DOHH2 (cell line): ENCODE results near the gene GNG4.

Source experiments
- CTCF ChIP-seq: fragments of 200-600 bp; sonication (generic); IDR thresholded peaks from one replicate; pipeline ENCODE4 v1.5.1; 2014; ENCODE audit warnings: antibody characterized with exemption, mild to moderate bottlenecking, low read depth, low read length; ENCODE audit not compliant: poor library complexity, severe bottlenecking
- EZH2phosphoT487 ChIP-seq: fragments of 200-600 bp; sonication (generic); IDR thresholded peaks from 2 replicates; pipeline ENCODE4 v1.6.1; 2017; ENCODE audit warnings: borderline replicate concordance, mild to moderate bottlenecking, antibody characterized with exemption, low read length, moderate library complexity, mixed read lengths

- peak; percentile 40 for TF ChIP-seq CTCF
- TF ChIP-seq EZH2phosphoT487: no peak
Observed at GRCh38 chr1:235583511-235584001, 66.0 kb downstream of the GNG4 start.
